ENCODE data around the gene EMC7. TPM values are rescaled to one million over a fixed set of nuclear protein-coding genes. Genes with fewer than 3 reads are reported as not detected.

The EMC7 gene
- total RNA-seq, 3 donors from 2014 or later: 35.0 to 47.5 (median 44.6) TPM

- Histone ChIP-seq H3K36me3 (peaks cover 6% of the 10 kb centered on the region), H3K27me3 (no peaks in the 10 kb centered on the region), H3K4me1 (peaks cover 0 to 11% of the 10 kb centered on the region in 2 donors), H3K4me3 (no peak overlapping the region), H3K9me3 (no peaks in the 10 kb centered on the region), H3K27ac (no peak overlapping the region)
- DNase-seq (ENCODE audit: low spot score in 2 of 2): no peak
- TF ChIP-seq CTCF (IDR thresholded peaks at IDR 0.05): no peak
- no peak for TF ChIP-seq POLR2A (IDR thresholded peaks at IDR 0.05)
- intact Hi-C loops (cut with DNase I; ENCODE audit: low total_unique reads): loop anchor here (10.0 kb wide), 1 partner anchor 125 kb away; the partner anchor contains the start of gene EMC4
These were observed 1.7 kb downstream of the EMC7 start for GRCh38 chr15:34099914-34100313.

- DNase-seq (ENCODE audit: low spot score in 2 of 2): no peak
- Histone ChIP-seq H3K4me3 (no peak overlapping the region), H3K36me3 (no peaks in the 10 kb centered on the region), H3K9me3 (no peaks in the 10 kb centered on the region), H3K4me1 (no peaks in the 10 kb centered on the region), H3K27ac (no peak overlapping the region), H3K27me3 (no peaks in the 10 kb centered on the region)
- intact Hi-C loops (cut with DNase I; ENCODE audit: low total_unique reads): no loop called here
- no peak for TF ChIP-seq POLR2AphosphoS5 (IDR thresholded peaks at IDR 0.05)
- TF ChIP-seq CTCF (IDR thresholded peaks at IDR 0.05): no peak
- TF ChIP-seq POLR2A (IDR thresholded peaks at IDR 0.05): no peak
These were observed 15.9 kb downstream of the EMC7 start for GRCh38 chr15:34085746-34086145.

- Histone ChIP-seq H3K4me1 (no peaks in the 10 kb centered on the region), H3K4me3 (no peak overlapping the region), H3K9me3 (no peaks in the 10 kb centered on the region), H3K27me3 (no peaks in the 10 kb centered on the region), H3K27ac (no peak overlapping the region), H3K36me3 (no peaks in the 10 kb centered on the region)
- intact Hi-C loops (cut with DNase I; ENCODE audit: low total_unique reads): no loop called here
- DNase-seq (ENCODE audit: low spot score in 2 of 2): no peak
- TF ChIP-seq CTCF (IDR thresholded peaks at IDR 0.05) (no peak), POLR2A (IDR thresholded peaks at IDR 0.05) (no peak), POLR2AphosphoS5 (IDR thresholded peaks at IDR 0.05) (no peak)
These were observed 17.6 kb downstream of the EMC7 start for GRCh38 chr15:34084086-34084485.

GRCh38 chr15:34079904-34080303, 21.8 kb downstream of the EMC7 start:
- Histone ChIP-seq H3K9me3 (no peaks in the 10 kb centered on the region), H3K27me3 (no peaks in the 10 kb centered on the region), H3K27ac (no peak overlapping the region), H3K36me3 (no peaks in the 10 kb centered on the region), H3K4me1 (no peaks in the 10 kb centered on the region), H3K4me3 (no peak overlapping the region)
- DNase-seq (ENCODE audit: low spot score in 2 of 2): no peak
- intact Hi-C loops (cut with DNase I; ENCODE audit: low total_unique reads): no loop called here
- TF ChIP-seq POLR2A (IDR thresholded peaks at IDR 0.05): no peak

- Histone ChIP-seq H3K4me3 (no peak overlapping the region), H3K36me3 (no peaks in the 10 kb centered on the region), H3K27me3 (no peaks in the 10 kb centered on the region), H3K4me1 (no peaks in the 10 kb centered on the region), H3K27ac (no peak overlapping the region), H3K9me3 (no peaks in the 10 kb centered on the region)
- TF ChIP-seq CTCF (IDR thresholded peaks at IDR 0.05): no peak
- no peak for TF ChIP-seq POLR2AphosphoS5 (IDR thresholded peaks at IDR 0.05)
- no peak for TF ChIP-seq POLR2A (IDR thresholded peaks at IDR 0.05)
- no peak for DNase-seq (ENCODE audit: low spot score in 2 of 2)
- intact Hi-C loops (cut with DNase I; ENCODE audit: low total_unique reads): no loop called here
These were observed 22.8 kb downstream of the EMC7 start for GRCh38 chr15:34078900-34079299.

GRCh38 chr15:34076785-34077184, 24.9 kb downstream of the EMC7 start:
- Histone ChIP-seq H3K4me1 (no peaks in the 10 kb centered on the region), H3K27ac (no peak overlapping the region), H3K27me3 (no peaks in the 10 kb centered on the region), H3K4me3 (no peak overlapping the region), H3K36me3 (no peaks in the 10 kb centered on the region), H3K9me3 (no peaks in the 10 kb centered on the region)
- no peak for TF ChIP-seq POLR2AphosphoS5 (IDR thresholded peaks at IDR 0.05)
- TF ChIP-seq CTCF (IDR thresholded peaks at IDR 0.05): no peak
- TF ChIP-seq POLR2A (IDR thresholded peaks at IDR 0.05): no peak
- DNase-seq (ENCODE audit: low spot score in 2 of 2): no peak
- intact Hi-C loops (cut with DNase I; ENCODE audit: low total_unique reads): no loop called here
